GM18519 (cell line): ENCODE data around the gene LBR.

ENCODE experiments used
- ATAC-seq: cut with Tn5 transposase; IDR thresholded peaks from one replicate; pipeline ENCODE4 v1.9.1; 2021; ENCODE audit warnings: mild to moderate bottlenecking, moderate library complexity; ENCODE audit not compliant: unreplicated experiment, low FRiP score

Gene LBR

DNA sequence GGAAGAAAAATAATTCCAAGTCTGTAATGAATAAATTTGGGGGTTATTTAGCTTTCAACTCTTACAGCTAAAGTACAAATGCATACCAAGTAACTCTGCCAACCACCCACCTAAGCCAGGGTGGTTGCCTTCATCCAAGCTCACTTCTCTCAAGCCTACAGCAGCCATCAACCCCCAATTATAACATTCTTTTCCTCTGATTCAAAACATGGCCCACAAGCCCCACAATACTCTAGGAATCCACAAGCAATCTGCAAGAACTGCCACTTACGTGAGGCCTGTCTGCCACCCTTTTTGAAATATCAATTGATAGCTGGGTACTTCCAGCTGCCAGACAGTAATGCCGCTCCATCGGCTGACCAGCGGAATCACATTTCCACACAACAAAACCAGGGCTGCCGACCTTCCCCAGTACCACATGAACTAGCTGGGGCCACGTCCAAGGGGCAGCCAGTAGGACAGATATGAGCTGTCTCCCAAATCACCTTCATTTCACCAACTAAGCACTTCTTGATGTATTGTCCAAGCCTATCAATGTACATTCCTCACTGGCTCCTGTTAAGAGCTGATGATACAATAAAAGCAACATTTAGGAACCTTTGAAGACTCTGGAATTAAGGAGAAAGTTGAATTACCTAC, 3.2 kb downstream of the LBR start:
- ATAC-seq, result no peak

DNA sequence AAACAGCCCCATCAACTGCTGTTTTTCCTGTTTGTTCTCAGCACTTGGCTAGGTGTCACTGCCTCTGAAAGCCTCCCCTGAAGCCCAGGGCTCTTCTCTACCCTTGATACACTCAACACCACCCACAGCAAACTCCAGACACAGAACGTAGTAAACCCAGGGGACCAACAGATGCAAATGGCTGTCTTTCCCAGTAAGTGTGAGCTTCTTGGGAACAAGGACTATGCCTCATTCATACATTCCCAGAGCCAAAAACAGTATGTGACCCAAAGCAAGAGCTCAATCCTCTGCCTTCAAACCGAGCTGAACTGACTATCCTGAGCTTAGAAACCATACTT, 4.4 kb downstream of the LBR start:
- no peak for ATAC-seq

DNA sequence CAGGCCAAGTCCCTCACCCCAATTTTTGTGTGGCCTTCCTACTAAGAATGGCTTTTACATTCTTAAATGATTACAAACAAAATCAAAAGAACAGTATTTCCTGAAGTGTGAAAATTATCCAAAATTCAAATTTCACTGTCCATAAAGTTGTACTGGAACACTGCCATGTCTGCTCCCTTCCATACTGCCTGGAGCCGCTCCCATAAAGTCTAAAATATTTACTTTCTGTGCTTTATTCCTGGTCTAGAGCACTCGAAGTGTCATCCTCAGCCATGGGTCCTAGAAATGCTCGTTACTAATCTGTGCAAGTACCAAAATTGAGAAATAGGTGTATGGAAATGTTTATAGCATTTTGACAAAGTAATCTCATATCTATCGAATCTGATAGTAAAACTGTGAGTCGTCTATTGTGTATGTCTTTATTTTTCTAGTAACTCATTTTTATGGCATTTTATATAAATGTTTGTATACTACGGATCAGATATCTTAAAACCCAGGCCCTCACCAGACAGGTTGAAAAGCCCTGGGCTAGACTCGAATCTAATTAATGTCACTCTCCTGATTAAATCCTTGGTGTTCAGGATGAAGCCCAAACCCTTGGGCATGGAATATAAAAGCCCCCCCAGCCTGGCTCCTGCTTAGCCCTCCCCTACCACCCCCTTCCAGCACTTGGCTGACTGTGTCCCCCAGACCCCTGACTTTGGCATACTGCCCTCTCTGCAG, 4.9 kb downstream of the LBR start:
- ATAC-seq, result no peak

DNA sequence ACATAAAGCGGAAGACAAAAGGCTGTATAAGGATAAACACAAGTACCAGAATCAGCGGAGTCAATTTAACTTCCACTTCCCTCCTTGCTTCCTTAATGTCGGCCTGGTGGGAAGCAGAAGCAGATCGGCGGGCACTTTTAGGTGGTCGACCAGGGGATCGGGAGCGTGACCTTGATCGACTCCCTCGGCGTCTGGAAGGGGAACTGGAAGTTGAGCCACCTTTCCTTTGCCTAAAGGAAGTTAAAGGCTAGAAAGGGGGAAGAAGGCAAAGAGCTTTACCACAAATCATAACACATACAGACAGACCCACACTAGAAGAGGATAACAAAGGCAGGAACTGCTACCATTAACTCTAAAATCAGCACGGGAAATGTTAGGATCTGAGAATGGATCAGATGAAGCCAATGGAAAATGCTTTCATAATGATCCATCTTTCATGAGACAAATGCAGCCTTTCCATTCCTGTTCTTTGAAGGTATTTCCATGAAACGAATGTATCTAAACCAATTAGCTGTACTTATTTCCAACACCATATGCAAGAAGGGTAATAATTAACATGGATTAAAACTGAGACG, 5.7 kb downstream of the LBR start:
- ATAC-seq, result no peak

DNA sequence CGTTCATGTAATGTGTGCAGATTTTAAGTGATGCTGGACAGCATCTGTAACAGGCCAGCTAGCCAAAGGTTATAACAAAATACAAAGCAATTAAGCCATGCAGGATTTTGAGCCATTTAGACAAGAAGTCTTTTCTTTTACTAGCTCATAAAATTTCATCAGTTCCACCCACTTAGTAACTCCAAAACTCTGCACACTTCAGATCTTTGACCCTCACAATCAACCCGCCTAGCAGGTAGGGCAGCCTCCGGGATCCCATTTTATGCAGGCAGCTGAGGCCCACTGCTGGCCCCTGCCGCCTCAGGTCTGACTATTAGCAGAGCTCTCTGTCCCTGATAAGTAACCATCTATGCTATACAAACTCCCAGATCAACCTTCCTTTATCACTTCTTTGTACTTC, 9.2 kb downstream of the LBR start:
- no peak for ATAC-seq

DNA sequence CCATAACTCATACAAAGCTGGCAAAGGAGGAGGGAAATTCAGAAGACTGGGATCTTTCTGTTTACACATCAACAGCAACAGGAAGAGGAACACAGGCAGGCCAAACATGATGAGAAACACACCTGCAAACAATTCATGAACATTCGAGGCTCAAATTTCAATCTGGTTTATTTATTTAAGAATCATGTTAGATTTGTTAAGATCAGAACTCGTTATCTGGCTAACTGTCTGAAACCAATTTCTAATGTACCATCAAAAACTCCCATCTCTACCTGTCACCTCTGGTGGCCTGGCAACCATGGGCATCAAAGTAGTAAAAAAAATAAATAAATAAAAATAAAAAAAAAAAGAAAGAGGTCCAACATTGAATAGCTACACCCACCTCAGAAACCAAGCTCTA, 9.8 kb downstream of the LBR start:
- ATAC-seq, result no peak

DNA sequence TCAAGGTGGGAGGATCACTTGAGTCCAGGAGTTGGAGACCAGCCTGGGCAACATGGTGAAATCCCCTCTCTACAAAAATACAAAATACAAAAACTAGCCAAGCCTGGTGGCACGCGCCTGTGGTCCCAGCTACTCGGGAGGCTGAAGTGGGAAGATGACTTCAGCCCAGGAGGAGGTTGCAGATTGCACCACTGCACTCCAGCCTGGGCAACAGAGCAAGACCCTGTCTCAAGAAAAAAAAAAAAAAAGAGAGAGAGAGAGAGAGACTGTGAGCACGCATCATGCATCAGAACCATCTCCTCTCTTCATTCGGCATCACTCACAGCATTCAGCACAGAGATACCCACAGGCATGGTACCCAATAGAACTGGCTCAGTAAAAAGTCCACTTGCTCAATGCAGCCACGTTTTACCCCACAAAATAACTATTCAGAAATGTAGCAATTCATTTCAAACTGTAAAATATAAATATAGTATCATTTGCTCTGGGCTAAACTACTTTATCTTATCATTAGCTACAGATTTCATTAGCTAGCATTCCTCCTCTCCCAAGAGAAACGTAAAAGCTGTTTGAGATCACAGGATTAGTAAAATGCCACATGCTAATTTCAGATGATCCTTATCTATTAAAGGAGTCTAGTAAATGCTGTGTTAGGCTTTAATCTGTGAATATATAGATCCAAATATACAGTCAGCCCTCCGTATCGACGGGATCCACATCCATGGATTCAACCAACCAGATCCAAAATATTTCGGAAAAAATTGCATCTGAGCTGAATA, 11.7 kb downstream of the LBR start:
- no peak for ATAC-seq

DNA sequence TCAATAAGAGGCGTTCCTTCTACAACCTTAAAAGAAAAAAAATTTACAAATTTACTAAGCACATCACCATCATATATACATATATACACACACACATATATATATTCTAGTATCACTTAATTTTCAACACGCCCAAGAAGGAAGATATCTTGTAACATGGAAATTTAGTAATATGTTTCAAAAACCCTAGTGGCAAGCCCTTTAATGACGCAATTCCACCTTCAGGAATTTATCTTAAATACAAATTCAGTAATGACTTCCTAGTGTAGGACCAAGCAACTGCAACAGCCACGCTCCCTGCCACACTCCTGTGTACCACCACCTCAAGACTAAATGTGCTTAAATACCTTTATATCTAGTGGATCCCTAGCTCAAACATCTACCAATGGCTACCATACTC, 12.5 kb downstream of the LBR start:
- ATAC-seq, result no peak

DNA sequence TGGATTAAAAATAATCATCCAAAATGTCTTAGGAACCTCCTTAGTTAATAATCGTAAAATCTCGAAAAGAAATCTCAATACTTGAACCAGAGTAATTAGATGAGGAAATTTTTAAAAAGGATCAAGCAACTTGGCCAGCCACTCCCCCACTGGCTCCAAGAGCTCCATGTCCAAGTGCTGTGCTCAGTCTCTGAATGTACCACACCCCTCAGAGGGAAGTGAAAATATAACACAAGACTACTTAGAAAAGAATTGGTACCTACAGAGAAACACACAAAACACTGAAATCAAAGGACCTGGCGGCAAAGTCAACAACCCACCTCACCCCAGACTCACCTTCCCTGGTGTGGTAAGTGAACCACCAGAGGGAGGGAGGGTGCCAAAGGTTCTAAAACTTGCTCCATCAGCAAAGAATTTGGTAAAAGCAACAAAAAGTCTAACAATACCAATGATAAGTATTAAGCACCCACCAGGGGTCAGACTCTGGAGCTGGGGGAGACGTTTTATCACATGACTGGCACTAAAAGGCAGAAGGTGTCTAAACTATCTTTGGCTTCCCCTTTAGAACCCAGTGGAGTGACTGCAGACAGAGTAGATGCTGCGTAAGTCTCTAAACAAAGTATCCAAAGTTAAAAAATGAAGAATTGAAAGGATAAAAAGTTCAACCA, 14.0 kb downstream of the LBR start:
- ATAC-seq, result no peak

DNA sequence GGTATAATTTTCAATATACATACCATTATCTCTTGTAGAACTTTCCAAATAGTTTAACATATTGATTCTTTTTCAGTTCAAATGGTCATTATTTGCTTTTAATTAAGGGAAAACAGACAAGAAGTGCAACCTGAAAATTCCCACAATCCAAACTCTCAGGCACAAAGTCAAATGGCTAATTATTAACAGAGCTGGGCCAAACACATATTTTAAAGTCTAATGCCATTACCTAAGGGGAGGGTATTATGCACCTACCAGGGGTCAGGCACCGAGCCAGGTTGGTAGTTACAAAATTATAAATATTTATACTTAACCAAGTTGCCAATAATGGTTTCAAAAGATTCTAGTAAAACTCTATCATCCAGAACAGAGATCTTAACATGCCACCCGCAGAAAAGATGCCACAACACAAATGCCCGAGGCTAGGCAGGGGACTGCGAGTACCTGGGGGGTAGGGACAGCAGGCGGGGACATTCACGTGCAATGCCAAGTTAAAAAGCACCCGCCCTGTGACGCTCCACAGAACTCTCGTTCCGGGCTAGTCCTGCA, 15.0 kb downstream of the LBR start:
- no peak for ATAC-seq

DNA sequence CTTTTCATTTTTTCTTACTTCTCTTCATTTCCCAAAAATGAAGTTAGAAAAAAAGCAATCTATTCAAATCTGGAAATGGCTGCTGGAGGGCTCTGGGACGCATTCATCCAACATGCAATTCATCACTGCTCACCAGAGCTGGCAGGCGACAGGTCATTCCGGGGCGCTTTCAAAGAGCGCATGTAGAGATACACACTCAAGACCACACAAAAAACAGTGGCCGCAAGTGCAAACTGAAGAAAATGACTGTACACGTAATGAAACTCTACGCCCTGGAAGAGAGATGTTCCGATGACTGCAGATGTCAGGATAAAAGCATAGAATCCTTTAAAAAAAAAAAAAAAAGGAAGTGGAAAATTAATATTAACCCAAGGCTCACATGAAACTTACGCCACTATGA, 15.5 kb downstream of the LBR start:
- ATAC-seq, result no peak

DNA sequence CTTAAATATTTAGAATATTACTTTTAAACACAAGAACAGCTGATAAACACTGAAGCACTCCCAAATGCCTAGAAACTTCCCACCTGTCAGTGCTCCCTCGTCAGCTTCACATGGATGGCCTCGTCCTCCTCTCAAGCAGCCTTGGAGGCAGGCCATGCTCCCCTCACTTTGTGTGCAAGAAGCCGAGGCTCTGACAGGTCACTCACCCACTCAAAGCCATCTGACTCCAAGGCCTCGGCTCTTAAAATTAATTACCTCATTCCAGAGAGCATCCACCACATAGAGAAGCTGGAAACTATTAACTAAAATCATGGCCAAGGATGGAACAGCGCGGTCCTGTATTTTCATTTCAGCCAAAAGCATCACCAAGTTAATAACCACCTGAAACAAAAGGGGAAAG, 17.8 kb downstream of the LBR start:
- ATAC-seq, result no peak

DNA sequence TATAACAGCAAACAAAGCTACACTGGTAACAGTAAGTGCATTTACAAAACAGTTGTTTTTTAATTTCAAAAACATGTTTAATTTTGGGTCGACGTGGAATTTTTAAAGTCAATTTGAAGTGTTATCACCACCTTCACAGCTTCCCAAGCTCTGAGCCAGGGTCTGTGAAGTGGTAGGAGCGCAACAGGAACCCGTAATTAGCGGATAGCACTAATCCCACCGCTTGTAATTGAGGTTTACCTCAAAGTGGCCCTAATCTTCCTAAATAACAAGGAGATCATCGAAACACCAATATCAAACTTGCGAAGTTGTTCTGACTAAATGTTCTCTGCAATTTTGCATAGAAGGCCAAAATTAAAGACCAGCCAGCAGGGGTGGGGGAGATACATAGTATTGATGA, 18.8 kb downstream of the LBR start:
- no peak for ATAC-seq

DNA sequence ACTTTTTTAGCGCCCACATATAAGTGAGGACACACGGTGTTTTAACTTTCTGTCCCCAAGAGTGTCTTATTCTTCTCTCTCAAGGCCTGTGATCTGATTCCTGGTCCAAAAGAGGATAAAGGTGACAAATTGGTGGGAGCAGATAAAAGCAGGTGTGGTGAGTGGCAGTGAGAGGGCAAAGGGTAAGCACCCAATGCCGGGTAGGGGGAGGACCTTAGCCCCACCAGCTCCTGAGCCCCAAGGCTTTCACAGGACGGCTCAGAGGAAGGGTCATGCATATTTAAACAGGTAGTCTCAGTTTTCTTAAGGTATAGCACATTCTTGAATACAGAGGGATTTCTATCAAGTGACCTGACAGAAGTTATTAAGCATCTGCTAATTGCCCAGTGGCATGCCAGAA, 19.6 kb downstream of the LBR start:
- no peak for ATAC-seq

DNA sequence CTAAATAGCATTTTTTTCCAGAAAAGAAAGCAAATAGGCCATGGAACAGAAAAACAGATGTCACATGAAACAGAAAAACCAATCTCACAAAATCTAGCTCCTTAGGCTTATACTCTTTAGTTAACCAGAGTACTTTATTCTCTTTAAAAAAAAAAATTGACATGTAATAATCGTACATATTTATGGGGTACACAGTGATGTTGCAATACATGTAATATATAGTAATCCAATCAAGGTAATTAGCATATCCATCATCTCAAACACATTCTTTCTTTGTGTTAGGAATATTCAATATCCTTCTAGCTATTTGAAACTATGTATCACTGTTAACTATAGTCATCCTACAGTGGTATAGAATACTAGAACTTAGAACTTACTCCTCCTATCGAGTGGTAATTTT, 20.1 kb downstream of the LBR start:
- ATAC-seq, result no peak

DNA sequence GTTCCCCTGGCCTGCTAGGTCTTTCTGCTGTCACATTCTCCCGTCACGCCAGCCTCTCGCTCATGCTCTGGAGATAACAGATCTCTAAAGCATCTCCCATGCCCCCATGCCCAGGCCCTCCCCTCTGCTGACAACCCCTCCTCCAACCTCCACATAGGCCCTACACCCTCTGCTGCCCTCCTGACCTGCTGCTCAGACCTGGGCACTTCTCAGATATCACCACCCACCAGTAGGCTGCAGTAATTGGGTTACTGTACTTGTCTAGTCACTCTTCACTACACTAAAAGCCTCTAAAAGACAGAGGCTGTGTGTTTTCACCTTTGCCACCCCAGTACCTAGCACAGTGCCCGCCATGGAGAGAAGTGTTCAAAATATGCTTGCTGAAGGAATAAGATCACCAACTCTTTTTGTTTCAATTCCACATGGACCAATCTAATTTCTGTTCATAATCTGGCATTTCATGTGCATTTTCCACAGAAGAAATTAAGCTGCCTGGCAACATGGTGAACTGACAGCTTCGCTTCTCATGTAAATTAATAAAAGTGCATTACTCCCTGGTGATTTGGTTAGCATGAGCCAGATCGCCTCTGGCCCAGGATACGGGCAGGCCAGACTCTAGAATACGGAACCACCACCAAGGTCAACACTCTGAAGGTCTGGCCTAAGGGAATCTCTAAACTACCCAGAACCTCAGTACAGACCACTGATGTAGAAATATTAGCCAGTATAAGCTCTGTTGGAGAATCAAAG, 20.7 kb downstream of the LBR start:
- ATAC-seq, result no peak

DNA sequence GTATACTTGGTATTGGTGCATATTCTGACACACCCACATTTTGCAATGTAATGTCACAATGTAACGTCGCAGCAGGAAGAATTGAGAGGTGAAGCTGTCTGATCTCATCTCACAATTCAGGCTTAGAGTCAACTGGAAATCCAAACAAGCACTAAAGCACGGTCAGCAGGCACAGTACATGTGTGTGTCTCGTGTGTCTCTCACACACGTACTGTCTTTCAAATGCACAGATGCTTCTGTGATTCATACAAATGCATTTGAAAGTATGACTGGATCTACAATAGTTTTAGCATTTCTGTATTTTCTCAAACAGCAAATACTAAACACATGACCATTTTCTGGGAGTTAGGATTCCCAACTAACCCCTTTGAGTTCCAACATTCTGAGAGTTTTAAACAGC, 26.9 kb downstream of the LBR start:
- no peak for ATAC-seq

DNA sequence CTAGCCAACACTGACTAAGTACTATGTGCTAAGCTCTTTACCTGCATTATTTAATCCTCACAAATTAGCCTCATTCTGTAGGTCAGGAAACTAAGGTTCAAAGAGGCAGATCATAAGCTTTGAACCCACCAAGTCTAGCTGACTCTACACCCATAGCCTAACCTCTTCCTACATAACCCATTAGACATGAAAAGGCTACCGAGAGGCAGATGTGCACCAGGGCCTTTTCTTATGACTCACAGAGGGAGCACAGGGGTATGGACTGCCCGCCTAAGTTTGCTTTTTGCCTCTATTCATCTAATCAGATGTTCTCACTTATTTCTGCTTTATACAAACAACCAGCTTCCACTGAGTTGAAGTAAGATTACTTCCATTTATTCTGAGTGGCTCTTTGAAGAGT, 31.5 kb downstream of the LBR start:
- no peak for ATAC-seq

DNA sequence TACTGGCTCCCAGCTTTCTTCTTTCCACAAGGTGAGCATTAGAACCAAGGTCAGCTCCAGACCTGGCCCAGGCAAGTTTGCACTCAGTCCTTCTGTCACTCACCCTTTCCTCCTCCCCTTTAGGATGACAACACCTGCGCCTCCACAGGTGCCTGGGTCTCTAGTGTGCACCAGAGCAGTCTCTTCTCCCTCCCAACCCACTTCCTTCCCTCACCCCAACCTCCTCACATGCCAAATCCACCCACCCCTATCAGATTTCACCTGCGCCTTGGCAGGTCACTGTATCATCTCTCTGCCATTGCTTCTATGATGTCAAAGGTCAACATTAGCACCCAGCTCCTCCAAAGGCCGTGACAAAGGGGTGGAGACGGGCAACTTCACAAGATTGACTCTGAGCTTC, 38.0 kb downstream of the LBR start:
- no peak for ATAC-seq

DNA sequence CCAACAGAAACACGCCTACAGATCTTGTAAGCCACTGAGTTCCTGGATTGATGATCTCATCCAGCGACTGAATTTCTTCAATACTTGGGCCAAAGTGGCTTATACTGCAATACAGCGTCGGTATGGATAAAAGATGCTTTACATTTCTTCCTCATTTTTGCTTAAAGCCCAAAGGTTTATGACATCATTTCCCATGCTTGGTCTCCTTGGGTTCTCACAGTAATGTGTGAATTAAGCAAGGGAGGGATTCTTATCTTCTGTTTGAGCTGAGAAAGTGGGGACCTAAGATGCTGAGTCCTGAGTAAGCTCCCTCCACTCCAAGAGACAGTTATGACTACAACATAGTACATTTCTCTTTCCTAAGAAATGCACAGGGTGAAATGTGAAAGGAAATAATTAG, 39.5 kb downstream of the LBR start:
- no peak for ATAC-seq
